GM21360 (cell line): ENCODE measurements around the gene ADGRL2.

ENCODE experiments used
- ATAC-seq: cut with Tn5 transposase; IDR thresholded peaks from one replicate; pipeline ENCODE4 v1.9.1; 2021; ENCODE audit warnings: mild to moderate bottlenecking, moderate library complexity; ENCODE audit not compliant: unreplicated experiment

Gene ADGRL2

DNA sequence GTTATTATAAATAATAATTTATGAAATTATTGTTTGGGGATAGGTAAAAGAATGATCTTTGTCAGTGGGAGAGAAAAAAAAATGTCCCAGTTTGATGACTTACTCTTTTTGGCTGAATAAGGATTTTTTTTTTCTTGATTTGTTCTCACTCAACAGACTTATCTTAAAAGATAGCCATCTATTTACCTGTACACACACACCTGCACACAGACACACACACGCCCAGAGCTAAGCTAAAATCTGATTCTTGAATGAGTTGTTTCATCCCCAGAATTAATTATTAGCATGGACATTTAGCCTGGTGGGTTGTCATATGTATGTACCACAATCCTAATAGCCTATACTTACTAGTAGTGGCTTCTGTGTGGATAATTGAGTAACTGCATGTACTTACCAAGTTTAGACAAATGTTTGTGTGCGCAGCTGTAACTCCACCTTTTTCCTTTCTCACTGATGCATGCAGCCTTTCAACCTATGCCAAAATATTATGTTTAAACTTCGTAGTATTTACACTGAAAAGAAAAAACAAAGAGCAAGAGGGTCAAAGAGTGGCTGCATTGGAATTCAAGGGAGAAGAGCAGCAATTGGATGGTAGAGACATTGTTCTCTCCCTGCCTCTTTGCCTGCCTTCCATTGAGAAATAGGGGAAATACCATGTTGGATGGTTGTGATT, 174.3 kb downstream of the ADGRL2 start:
- no peak for ATAC-seq

DNA sequence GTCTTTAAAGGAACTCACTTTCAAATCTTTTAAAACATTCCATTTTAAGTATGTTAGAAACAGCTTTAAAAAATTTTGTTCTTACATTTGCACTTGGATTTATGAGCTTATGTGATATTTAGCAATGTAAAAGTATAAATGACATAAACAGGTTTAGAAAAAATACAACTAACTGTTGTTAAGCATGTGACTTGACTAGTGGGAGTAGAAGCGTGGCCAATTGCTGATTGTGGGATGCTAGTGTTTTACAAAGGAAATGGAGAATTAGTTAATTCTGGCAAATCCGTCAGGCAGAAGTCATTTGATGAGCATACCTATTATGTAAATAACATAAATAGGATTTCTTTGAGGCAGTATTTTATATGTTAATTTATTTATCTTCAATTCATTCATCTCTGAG, 175.8 kb downstream of the ADGRL2 start:
- ATAC-seq: no peak

DNA sequence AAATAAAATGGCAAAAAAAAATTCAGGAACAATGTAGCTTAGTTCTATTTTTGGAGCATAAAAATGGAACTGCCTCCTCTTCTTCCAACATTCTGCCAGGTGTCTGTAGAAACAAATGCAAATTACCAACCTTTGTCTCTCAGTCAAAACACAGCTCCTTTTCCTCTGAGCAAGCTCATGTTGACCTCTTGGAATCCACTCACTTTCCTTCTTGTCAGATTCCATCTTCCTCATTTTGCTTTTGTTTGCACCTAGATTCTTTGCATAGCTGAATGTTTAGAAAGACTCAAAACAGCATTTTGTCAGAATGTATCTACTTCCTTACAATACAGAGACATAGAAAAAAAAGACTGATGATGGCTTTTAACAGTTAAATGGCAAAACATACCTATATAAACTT, 178.2 kb downstream of the ADGRL2 start:
- no peak for ATAC-seq

DNA sequence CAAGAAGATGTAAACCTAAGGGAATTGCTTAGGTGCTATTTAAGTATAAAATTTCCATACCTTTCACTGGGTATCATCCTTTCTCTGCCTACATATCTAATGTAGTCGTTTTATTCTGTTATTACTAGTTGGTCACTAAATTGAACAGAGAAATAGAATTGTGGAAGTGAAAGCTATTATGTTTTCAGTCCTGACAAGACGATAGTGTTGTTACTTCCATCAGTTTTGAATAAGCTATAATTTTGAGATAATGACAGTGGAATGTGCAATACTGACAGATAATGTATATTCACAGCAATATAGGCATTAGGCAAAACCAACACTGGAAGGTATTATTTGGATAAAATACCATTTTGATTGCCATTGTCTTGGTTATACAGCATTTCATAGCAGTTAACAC, 181.8 kb downstream of the ADGRL2 start:
- no peak for ATAC-seq

DNA sequence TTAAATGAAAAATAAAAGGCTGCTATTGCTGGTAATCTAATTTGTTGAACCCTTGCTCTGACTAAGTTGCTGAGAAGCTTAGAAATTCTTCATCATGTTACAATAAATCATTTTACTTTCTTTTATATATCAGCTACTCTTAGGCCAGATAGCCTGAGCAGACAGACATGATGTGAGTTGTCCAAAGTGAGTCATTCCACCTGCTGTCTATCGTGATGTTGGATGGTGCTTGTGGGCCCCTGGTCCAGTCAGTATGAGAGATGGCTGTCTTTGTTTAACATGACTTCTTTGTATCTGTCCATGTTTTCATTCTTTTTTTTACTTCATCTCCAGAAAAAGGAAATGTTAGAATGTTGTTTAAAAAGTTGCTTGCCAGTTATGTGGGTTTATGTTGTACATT, 188.8 kb downstream of the ADGRL2 start:
- ATAC-seq: no peak

DNA sequence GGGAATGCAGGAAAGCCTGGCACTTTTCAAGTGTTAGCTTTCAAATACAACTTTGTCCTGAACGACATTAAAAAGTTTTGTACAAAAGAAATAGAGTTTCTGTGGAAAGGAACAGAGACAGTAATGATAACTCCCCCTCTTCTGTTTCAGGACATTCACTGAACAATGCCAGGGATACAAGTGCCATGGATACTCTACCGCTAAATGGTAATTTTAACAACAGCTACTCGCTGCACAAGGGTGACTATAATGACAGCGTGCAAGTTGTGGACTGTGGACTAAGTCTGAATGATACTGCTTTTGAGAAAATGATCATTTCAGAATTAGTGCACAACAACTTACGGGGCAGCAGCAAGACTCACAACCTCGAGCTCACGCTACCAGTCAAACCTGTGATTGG, 189.5 kb downstream of the ADGRL2 start:
- no peak for ATAC-seq

DNA sequence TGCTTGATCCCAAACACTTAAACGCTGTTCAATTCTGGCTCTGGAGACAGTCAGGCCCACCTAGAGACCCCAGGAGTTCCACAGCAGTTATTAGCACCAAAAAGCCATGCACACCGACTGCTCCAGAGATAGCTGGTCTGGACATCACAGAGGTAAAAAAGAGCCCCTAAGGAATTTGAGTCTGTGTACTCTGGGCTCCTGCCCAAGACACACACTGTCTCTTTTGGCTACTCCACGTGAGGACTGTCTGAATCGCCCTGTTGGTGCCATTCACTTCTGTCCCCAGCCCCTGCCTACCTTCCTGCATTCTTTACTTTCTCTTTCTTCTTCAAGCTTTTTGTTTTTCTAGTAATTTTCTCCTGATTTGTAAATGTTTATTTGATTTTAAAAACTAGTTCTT, 197.4 kb downstream of the ADGRL2 start:
- no peak for ATAC-seq

DNA sequence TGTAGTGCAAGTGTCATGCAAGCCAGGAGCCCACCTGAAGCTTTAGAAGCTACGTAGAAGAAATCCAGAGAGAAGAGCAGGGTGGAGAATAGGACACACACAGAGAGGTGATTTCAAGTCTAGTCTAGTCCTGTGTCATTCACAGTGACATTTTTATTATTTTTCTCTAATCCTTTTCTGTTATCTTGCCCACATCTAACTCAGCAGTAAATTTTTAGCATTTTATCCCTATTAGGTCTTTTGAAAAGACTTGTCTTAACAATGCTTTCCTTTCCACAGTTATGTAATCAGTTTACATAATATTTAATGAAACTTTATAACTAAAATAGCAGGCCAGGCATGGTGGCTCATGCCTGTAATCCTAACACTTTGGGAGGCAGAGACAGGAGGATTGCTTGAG, 198.6 kb downstream of the ADGRL2 start:
- ATAC-seq: no peak

DNA sequence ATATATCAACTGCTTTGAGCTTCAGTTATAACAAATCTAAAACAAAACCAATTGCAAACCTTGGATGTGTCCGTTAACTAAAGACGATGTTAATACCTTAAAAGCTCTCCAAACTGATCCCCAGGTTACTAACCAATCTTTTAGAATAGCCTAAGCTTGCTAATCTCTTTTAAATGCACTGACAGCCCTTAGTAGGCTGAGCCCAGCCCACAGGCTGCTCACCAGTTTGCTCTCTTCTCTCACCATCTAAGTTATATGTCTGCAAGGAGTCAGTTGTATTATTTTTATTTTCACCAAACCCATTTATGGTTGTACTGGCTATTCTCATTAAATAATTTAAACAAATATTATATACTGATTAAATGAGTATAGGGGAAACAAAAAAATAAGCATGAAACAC, 199.5 kb downstream of the ADGRL2 start:
- ATAC-seq: no peak

DNA sequence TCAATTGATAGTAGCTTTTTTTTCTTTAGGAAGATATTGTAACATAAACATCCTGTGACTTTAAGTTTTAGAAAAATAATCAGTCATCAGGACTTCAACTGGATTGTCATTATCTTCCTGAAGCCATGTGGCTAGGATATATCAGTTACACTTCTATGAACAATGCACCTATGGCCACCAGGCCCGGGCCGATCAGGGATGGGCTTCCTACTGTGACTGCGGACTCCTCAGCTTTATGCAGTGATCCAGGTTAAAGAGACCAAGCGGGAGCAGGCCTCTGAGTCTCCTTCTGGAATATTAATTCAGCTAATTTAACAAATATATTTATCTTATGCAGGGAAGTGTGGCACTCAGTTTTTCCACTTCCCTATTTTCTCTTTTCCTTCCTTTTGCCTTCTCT, 200.6 kb downstream of the ADGRL2 start:
- no peak for ATAC-seq

DNA sequence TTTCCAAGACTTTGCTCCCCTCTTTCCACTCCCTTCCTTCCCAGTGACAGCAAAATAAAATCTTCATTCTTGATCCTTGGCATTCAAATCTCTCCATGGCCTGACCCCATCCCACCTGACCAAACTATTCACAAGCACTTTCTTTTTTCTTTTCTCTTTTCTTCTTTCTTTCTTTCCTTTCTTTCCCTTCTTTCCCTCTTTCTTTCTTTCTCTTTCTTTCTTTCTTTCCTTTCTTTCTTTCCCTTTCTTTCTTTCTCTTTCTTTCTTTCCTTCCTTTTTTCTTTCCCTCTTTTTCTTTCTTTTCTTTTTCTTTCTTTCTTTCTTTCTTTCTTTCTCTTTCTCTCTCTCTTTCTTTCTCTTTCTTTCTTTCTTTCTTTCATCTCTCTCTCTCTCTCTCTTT, 207.1 kb downstream of the ADGRL2 start:
- ATAC-seq: no peak

DNA sequence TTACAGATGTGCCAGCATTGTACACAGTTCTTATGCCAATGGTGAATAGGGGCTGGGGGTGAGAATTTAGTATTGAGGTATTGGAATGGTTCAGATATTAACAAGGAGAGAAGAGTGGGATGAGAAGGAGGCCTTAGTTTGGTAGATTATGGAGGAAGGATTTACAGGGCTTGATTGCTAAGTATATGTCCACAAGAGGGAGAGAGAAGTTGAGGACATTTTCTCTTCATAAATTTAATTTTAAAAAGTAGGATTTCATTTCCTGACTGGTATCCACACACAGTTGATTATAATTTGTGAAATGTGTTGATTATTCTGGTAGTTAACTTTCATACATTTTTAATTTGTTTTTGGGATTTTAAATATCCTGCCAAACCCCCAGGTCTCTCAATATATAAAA, 213.0 kb downstream of the ADGRL2 start:
- no peak for ATAC-seq

DNA sequence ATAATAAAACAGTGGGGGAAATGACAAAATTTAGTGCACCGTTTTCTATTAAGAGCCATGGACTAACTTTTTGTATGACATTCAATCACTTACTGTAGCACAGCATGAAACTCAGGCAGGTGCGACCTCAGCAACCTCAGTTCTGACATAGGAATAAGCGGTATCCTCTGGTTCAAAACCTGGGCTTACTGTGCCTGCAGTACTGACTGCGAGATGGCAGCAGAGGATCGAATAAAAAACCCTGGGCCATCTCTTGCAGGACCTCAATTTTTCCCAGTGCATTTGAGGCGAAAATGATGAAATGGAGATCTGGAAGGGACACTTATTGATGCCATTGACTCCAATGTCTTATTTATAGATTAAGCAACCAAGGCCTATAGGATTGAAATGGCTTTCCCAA, 214.7 kb downstream of the ADGRL2 start:
- ATAC-seq: no peak

DNA sequence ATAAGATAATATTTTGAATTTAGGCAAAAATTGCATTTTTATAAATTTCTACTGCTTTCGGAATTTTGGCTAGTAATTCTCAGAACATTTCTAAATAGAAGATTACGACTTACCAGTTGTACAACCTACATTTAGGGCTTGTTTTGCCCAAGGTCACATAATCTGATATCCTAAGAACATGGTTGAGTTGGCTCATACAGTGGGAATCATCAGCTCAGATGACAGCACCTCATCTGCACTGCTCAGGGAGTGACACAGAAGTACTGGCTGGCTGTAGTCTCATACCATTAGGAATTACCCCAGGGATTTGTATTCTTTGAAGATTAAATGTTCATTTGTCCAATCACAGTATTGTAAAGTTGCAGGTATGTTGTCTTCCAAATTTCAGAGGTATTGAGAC, 217.6 kb downstream of the ADGRL2 start:
- no peak for ATAC-seq

DNA sequence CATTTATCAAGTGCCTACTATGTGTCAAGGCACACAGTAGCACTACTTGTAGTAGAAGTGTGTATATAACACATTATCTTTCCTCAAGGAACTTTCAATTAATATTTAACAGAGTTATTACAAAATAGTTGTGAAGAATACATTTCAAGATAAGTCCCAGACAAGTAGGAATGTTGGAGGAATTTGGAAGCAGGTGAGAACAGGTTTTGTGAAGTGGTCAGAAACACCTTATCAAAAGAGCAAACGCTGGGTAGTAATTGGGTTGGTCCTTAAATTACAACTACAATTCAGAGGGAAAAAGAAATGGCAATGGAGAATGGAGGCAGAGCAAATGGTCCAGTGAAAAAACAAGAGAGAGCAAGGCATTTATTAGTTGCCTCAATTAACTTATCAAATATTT, 218.8 kb downstream of the ADGRL2 start:
- ATAC-seq: no peak

DNA sequence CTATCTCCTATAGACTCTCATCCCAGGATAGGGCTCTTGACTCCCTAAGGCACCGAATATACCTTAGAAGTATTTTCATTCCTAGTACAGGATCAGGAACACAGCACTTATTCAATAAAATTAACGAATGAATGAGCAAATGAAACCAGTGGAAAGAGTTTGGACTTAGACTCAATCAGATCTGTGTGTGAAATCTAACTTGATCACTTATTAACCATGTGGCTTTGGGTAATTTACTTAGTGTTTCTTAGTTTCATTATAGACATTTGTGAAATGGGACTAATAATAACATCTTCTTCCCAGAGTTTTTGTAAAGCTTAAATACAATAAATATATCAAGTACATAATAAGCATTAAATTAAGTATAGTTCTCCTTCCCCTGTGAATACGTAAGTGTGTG, 230.1 kb downstream of the ADGRL2 start:
- ATAC-seq: no peak

DNA sequence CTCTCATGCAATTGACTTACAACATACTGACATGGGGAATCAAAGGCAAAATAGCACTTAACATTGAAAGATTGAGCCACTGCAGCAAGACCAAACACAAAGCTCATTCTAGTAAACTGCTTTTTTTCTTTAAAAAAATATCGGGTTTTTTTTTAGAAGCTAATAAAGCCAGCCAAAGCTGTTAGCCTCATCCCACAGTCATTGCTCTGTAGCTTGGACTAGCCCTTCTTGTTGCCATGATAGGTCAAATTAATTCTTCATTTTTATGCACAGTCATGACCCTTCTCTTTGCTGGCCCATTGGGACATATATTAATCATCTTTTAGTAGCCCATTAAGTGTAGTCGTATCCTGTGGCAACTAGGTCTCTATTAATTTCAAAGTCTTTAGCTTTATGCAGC, 231.3 kb downstream of the ADGRL2 start:
- no peak for ATAC-seq

DNA sequence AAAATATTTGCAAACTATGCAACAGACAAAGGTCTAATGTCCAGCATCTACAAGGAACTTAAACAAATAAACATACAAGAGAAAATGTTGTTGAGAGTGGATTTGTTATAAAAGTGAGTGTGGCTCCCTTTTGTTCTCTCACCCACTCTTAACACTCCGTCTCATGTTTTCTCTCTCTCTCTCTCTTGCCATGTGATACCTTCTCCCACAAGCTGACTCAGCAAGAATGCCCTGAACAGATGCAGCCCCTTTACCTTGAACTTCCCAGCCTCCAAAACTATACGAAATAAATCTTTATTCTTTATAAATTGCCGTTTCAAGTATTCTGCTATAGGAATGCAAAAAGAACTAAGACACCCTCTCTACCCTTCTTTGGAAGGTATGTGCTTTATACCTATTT, 234.1 kb downstream of the ADGRL2 start:
- ATAC-seq: no peak
